Measurements from ENCODE around the gene ACYP2.

- TF ChIP-seq CTCF (IDR thresholded peaks at IDR 0.05): no peak
- TF ChIP-seq POLR2A (IDR thresholded peaks at IDR 0.05): no peak
- TF ChIP-seq EP300 (IDR thresholded peaks at IDR 0.05): no peak
Observed at GRCh38 chr2:54336136-54336976, 220.9 kb downstream of the ACYP2 start.
